ENCODE results near the gene KLHL24. TPM values are rescaled to one million over a fixed set of nuclear protein-coding genes. Genes with fewer than 3 reads are reported as not detected.

Gene KLHL24
- total and polyA plus RNA-seq, 2 of the 4 experiments (the other 2 are of a cell fraction) = 5.7 to 25.6 TPM

DNA sequence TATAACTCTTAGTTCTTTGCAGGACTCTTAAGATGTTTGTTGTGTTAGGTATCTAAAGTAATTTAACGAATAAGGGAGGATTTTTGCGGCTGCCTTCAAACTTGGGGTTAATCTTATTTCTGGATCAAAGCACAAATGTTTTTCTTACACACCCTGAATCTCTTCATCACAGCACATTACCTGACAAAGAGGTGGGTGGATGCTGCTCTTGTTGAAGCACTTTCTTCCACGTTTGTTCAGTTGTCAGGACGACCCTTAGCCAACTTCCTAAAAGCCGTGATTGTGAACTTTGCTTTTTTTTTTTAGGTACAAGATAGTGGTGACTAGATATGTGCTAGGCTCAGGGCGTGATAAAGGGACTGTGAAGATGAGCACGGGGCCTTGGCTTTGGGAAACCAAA, 98.1 kb downstream of the KLHL24 start:
- no peak overlapping the region for H2BK15ac ChIP-seq (ENCODE audit: low read depth, low read length)
- no peak overlapping the region for H3K14ac ChIP-seq (replicated peaks; ENCODE audit: low read depth, low read length)
- H4K91ac ChIP-seq (ENCODE audit: insufficient read depth, low read depth, low read length) = no peak overlapping the region
- intact Hi-C loops (cut with micrococcal nuclease) = no loop called here
- H4K5ac ChIP-seq (ENCODE audit: low read depth, low read length) = no peak overlapping the region
- dilution Hi-C loops (cut with HindIII; ENCODE audit: low sequenced_read_pairs, unreplicated experiment) = no loop called here
- WGBS, 2 experiments (ENCODE audit: extremely low coverage in 2 of 2, insufficient read length in 1 of 2) = 80% methylated on average over 1 of the region's 7 CpGs; no CpG with 5 or more reads in 1 of the 2 experiments
- no peak overlapping the region for H3K4me2 ChIP-seq (ENCODE audit: low read depth, low read length)
- ATAC-seq (ENCODE audit: low read depth) (no peak), DNase-seq (no peak)
- BruUV-seq (replicated peaks) = no TSS peak
- no peaks in the 10 kb centered on the region for H3K9me3 ChIP-seq (ENCODE audit: control insufficient read depth, insufficient read depth, low read length)
- TF ChIP-seq BHLHE40 (IDR thresholded peaks at IDR 0.05; ENCODE audit: low read depth, low read length) (no peak), MAFK (IDR thresholded peaks at IDR 0.05; ENCODE audit: low read depth, low read length) (no peak), RCOR1 (IDR thresholded peaks at IDR 0.05; ENCODE audit: insufficient replicate concordance, low read length) (no peak), MAZ (IDR thresholded peaks at IDR 0.05; ENCODE audit: borderline replicate concordance, low read depth, low read length) (no peak), SMC3 (IDR thresholded peaks at IDR 0.05; ENCODE audit: low read depth, low read length) (no peak), FOS (IDR thresholded peaks at IDR 0.05; ENCODE audit: low read depth, low read length) (no peak), MXI1 (IDR thresholded peaks at IDR 0.05; ENCODE audit: borderline replicate concordance, low read depth, low read length) (no peak), RAD21 (IDR thresholded peaks at IDR 0.05; ENCODE audit: low read length) (no peak), RFX5 (IDR thresholded peaks at IDR 0.05; ENCODE audit: low read depth, low read length) (no peak), CHD1 (IDR thresholded peaks at IDR 0.05; ENCODE audit: low read depth, low read length) (no peak)
- TF ChIP-seq, protein P1, sequence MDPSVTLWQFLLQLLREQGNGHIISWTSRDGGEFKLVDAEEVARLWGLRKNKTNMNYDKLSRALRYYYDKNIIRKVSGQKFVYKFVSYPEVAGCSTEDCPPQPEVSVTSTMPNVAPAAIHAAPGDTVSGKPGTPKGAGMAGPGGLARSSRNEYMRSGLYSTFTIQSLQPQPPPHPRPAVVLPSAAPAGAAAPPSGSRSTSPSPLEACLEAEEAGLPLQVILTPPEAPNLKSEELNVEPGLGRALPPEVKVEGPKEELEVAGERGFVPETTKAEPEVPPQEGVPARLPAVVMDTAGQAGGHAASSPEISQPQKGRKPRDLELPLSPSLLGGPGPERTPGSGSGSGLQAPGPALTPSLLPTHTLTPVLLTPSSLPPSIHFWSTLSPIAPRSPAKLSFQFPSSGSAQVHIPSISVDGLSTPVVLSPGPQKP (IDR thresholded peaks at IDR 0.05; ENCODE audit: borderline replicate concordance, low read depth, low read length) = no peak
- H2AK9ac ChIP-seq (replicated peaks; ENCODE audit: low read depth, low read length, poor library complexity) = no peak overlapping the region
- H3K79me1 ChIP-seq (ENCODE audit: low read depth in 1 of 2, low read length in 2 of 2) = peaks cover 3 to 37% of the 10 kb centered on the region in 2 experiments; a peak in 3 of 4 replicates
- no peak overlapping the region for H2BK5ac ChIP-seq (ENCODE audit: low read depth, low read length, poor library complexity, severe bottlenecking)
- ChIA-PET POLR2A (ENCODE audit: unreplicated experiment) (no interaction called here), CTCF (no interaction called here)
- no peak overlapping the region for H3K4me3 ChIP-seq (ENCODE audit: insufficient read depth, low read depth, low read length)
- no peak overlapping the region for H3K27ac ChIP-seq (ENCODE audit: insufficient read depth, low read length)
- no peak overlapping the region for H3K56ac ChIP-seq (ENCODE audit: extremely low read depth, insufficient read depth, low read length)
- peaks cover 9% of the 10 kb centered on the region for H3K4me1 ChIP-seq (ENCODE audit: control insufficient read depth, insufficient read depth, low read length)
- H2AFZ ChIP-seq (replicated peaks; ENCODE audit: low read length, poor library complexity) = no peak overlapping the region
- H3K27me3 ChIP-seq (ENCODE audit: control insufficient read depth, insufficient read depth, low read length) = no peaks in the 10 kb centered on the region
- H2BK20ac ChIP-seq (ENCODE audit: low read depth, low read length) = no peak overlapping the region
- no peak overlapping the region for H3K18ac ChIP-seq (ENCODE audit: low read depth, low read length)
- no peak overlapping the region for H2BK120ac ChIP-seq (ENCODE audit: low read depth, low read length)
- in situ Hi-C loops (cut with MboI; ENCODE audit: low sequenced_read_pairs) = no loop called here
- no peak overlapping the region for H3K9ac ChIP-seq (ENCODE audit: low read depth, low read length)
- no peak overlapping the region for H3K4ac ChIP-seq (ENCODE audit: low read depth, low read length)
- H3K23ac ChIP-seq (ENCODE audit: low read depth, low read length) = no peak overlapping the region
- no peak overlapping the region for H2AK5ac ChIP-seq (ENCODE audit: low read depth, low read length)
- peaks cover 39% of the 10 kb centered on the region for H3K36me3 ChIP-seq (ENCODE audit: control insufficient read depth, insufficient read depth, low read length)
- H4K8ac ChIP-seq (ENCODE audit: low read depth in 2 of 2, low read length in 2 of 2) = no peak overlapping the region
- peaks cover 4% of the 10 kb centered on the region for H3K9me1 ChIP-seq (ENCODE audit: insufficient read depth, low read length)
- H4K20me1 ChIP-seq (ENCODE audit: insufficient read depth, low read length) = peaks cover 9% of the 10 kb centered on the region; the same call in 1 of the 2 replicates
